Gastroesophageal sphincter (tissue), 4 donors: ENCODE results near the gene MYO6. TPM values are rescaled to one million over a fixed set of nuclear protein-coding genes. Genes with fewer than 3 reads are reported as not detected.

Experiments
- ATAC-seq: fragments of 150-250 bp; one replicate; pipeline ENCODE4 v1.9.1; 2016; ENCODE audit warnings: mild to moderate bottlenecking, moderate library complexity
- H3K27ac ChIP-seq, 4 donors: fragments of 200-600 bp; sonication (generic) in 3 of 4; 1 replicate in 3 of 4; 2 replicates in 1 of 4; pipeline ENCODE4 v1.5.1; 2016 to 2019
- H3K27me3 ChIP-seq: fragments of 200-600 bp; sonication (generic); one replicate; pipeline ENCODE4 v1.5.1; 2019
- H3K36me3 ChIP-seq, 2 donors: fragments of 200-600 bp; sonication (generic); one replicate each; pipeline ENCODE4 v1.5.1; 2019; ENCODE audit warnings: control low read depth in 1 of 2
- H3K4me1 ChIP-seq, 3 donors: fragments of 200-600 bp; sonication (generic); 1 replicate in 2 of 3; 2 replicates in 1 of 3; pipeline ENCODE4 v1.5.1; 2016 to 2019; ENCODE audit warnings: control low read depth in 2 of 3
- H3K4me3 ChIP-seq, 2 donors: fragments of 200-600 bp; sonication (generic); one replicate each; pipeline ENCODE4 v1.5.1; 2019; ENCODE audit warnings: mild to moderate bottlenecking in 1 of 2, moderate library complexity in 1 of 2
- H3K9me3 ChIP-seq, 3 donors: fragments of 200-600 bp; sonication (generic); one replicate each; pipeline ENCODE4 v1.5.1; 2017 to 2019; ENCODE audit warnings: control low read depth in 2 of 3
- EP300 ChIP-seq: sonication (generic); formaldehyde crosslinking; IDR thresholded peaks from one replicate; pipeline ENCODE4 v1.6.1; 2017; ENCODE audit warnings: antibody characterized with exemption, mild to moderate bottlenecking
- POLR2A ChIP-seq, 2 donors: fragments of 450-650 bp; IDR thresholded peaks; one replicate each; pipeline ENCODE4 v1.6.1; 2017; ENCODE audit warnings: antibody characterized with exemption in 2 of 2, mild to moderate bottlenecking in 2 of 2, moderate library complexity in 1 of 2
- POLR2AphosphoS5 ChIP-seq: sonication (generic); formaldehyde crosslinking; IDR thresholded peaks from one replicate; pipeline ENCODE4 v1.6.1; 2017; ENCODE audit warnings: antibody characterized with exemption
- WGBS, 2 donors: methylation state at CpG; one replicate each; pipeline ENCODE4 v1.1.5; 2018; ENCODE audit warnings: low coverage in 1 of 2; 5-methylcytosine and 5-hydroxymethylcytosine counted together
- total RNA-seq, 4 donors: library from RNA; depleted of rRNA; stranded (reverse); fragments of >200 nt; gene quantifications; one replicate each; pipeline ENCODE4 v1.1.0, GENCODE V29; 2016
- TF ChIP-seq, protein P1 (sequence below), 4 experiments: fragments of 200-600 bp in 2 of 4; fragments of 450-650 bp in 2 of 4; sonication (generic) in 1 of 4; IDR thresholded peaks; one replicate each; pipeline ENCODE4 v1.5.1; 2017 to 2019; ENCODE audit warnings: antibody characterized with exemption in 4 of 4, mild to moderate bottlenecking in 2 of 4, moderate library complexity in 2 of 4

MYO6 gene
- total RNA-seq, 4 donors from 2014 or later, result 11.0 to 17.4 (median 12.5) TPM

DNA sequence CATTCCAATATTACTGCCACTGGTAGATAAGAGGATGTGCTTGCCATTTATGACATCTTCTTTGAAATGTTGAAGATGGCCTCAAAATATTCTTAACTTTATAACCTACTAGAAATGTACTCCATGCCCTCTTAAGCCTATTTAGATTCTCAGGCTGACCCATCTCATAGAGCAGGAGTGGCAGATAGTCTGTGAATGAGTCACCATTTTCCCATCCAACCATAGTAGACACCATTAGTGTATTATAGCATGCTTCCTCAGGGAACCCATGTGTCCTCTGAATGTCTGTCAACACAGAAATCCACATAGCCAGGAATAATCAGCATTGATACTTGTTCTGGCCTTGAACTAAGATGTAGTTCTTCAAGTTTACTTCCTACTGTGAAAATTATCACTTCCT lies 173.2 kb downstream of the MYO6 start:
- no peak for ATAC-seq
- no peaks in the 10 kb centered on the region for H3K9me3 ChIP-seq
- H3K36me3 ChIP-seq, result peaks cover 0 to 23% of the 10 kb centered on the region in 2 donors
- H3K4me3 ChIP-seq, result no peak overlapping the region
- TF ChIP-seq, protein P1, sequence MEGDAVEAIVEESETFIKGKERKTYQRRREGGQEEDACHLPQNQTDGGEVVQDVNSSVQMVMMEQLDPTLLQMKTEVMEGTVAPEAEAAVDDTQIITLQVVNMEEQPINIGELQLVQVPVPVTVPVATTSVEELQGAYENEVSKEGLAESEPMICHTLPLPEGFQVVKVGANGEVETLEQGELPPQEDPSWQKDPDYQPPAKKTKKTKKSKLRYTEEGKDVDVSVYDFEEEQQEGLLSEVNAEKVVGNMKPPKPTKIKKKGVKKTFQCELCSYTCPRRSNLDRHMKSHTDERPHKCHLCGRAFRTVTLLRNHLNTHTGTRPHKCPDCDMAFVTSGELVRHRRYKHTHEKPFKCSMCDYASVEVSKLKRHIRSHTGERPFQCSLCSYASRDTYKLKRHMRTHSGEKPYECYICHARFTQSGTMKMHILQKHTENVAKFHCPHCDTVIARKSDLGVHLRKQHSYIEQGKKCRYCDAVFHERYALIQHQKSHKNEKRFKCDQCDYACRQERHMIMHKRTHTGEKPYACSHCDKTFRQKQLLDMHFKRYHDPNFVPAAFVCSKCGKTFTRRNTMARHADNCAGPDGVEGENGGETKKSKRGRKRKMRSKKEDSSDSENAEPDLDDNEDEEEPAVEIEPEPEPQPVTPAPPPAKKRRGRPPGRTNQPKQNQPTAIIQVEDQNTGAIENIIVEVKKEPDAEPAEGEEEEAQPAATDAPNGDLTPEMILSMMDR (IDR thresholded peaks at IDR 0.05), result no peak
- TF ChIP-seq POLR2AphosphoS5, result no peak
- no peak for TF ChIP-seq POLR2A (IDR thresholded peaks at IDR 0.05)
- TF ChIP-seq EP300, result no peak
- no peaks in the 10 kb centered on the region for H3K4me1 ChIP-seq
- H3K27ac ChIP-seq, result no peak overlapping the region
- H3K27me3 ChIP-seq, result no peaks in the 10 kb centered on the region

DNA sequence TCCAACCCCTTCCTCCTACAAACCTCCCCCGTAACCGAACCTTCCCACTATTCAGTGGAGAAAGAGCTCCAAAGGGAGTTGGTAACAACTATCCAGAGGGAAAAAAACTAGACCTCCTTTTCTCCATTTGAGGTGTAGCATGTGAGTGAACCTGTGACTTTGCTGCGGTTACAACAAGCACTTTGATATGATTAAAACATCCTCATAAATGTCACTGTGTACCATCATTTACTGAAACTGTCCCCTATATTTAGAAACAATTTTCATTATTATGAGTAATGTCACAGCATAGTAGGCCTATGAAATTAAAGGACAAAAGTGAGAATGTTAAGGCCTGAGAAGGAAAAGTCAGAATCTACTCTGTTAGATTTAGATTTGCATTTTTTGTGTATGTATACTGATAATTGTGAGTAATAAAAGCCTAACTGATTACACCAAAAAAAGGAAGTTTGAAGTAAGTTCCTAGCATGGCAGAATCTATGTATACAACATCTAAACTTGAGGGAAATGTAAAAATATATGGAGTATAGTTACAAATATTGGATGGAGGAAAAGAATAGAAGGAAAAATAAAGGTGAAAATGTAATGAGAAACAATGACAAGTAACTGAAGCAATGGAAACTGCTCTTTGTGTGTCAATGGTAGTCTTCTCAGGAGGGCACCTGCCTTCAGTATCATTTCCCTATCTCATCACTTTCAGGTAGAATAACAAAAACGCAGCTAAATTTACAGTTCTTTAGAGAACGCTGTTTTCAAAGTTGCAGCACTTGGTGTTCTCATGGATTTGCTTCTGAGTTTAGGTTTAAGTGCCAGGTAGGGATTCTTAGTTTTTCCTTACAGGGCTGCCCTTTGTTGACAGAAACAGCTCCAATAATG lies 177.5 kb downstream of the MYO6 start:
- TF ChIP-seq, protein P1 (IDR thresholded peaks at IDR 0.05), result no peak
- H3K27me3 ChIP-seq, result no peaks in the 10 kb centered on the region
- no peaks in the 10 kb centered on the region for H3K36me3 ChIP-seq
- no peaks in the 10 kb centered on the region for H3K9me3 ChIP-seq
- no peaks in the 10 kb centered on the region for H3K4me1 ChIP-seq
- H3K27ac ChIP-seq, result no peak overlapping the region
- 85 to 87% methylated on average over 5 of the region's 5 CpGs for WGBS, 2 donors
- no peak for ATAC-seq
- no peak overlapping the region for H3K4me3 ChIP-seq

DNA sequence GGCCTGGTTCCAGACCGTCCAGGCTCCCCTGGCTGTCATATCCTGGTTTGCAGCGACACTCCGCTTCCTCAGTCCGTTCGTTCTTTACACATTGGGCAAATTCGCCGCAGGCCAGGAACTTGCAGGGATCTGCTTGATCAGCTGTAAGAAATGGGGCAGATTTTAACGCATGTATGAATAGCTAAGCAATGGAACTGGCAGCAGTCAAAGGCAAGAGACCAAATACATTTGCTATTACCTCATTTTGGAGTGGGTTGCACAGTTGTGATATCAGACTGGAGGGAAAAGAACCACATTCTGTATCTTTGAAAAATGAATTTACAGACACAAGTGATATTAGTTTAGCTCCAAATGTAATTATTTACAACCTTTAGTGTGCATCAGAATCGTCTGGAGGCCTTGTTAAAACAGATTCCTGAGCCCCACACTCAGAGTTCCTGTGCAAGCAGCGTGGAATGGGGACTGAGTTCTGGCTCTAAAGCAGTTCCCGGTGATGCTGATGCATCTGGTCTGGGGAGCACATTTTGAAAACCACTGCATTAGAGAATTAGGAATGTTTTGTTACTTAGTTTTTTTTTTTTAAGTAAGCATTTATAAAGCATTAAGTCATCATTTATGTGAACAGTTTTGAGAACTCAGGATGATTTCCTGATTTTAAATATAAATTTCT lies 182.1 kb downstream of the MYO6 start:
- no peaks in the 10 kb centered on the region for H3K36me3 ChIP-seq
- H3K4me1 ChIP-seq, result peaks cover 0 to 11% (median 0%) of the 10 kb centered on the region in 3 donors
- no peaks in the 10 kb centered on the region for H3K9me3 ChIP-seq
- H3K27me3 ChIP-seq, result no peaks in the 10 kb centered on the region
- H3K27ac ChIP-seq, result no peak overlapping the region
- no peak overlapping the region for H3K4me3 ChIP-seq
- ATAC-seq, result no peak
- TF ChIP-seq POLR2A (IDR thresholded peaks at IDR 0.05) (no peak), EP300 (no peak), POLR2AphosphoS5 (no peak)
- TF ChIP-seq, protein P1 (IDR thresholded peaks at IDR 0.05), result no peak
- 51 to 77% methylated on average over 4 to 6 of the region's 11 CpGs for WGBS, 2 donors

DNA sequence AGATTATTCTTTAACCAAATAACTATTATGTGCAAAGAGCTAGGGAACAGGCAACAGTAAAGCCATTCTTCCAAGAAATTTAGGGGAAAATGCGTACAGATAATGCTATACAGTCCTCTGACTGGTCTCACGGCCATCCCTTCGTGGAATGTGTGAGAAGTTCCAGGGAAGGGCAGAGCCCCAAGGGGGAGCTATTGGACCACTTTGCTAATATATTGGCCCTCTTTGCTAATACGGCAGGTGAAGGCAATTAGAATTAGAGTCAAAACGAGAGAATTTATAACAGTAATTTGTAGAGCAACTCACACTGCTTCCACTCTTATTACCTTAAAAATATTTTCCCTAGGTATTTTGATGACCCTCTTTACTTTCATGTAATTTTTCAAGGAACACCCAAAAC lies 183.0 kb downstream of the MYO6 start:
- no peak for TF ChIP-seq EP300
- TF ChIP-seq, protein P1 (IDR thresholded peaks at IDR 0.05), result peak in 1 of 4 experiments; percentile 40
- Histone ChIP-seq H3K27ac (no peak overlapping the region), H3K4me1 (peaks cover 0 to 11% (median 0%) of the 10 kb centered on the region in 3 donors), H3K9me3 (no peaks in the 10 kb centered on the region), H3K27me3 (no peaks in the 10 kb centered on the region), H3K4me3 (no peak overlapping the region), H3K36me3 (no peaks in the 10 kb centered on the region)
- WGBS, 2 donors, result 37 to 53% methylated on average over 2 to 5 of the region's 5 CpGs
- no peak for ATAC-seq
